Spinal cord (tissue), 10 donors: ENCODE data around the gene GPR42. TPM values are rescaled to one million over a fixed set of nuclear protein-coding genes. Genes with fewer than 3 reads are reported as not detected.

ENCODE experiments used
- DNase-seq, 6 donors: peaks; one replicate each; pipeline versions ENCODE4 v3.0.0 to v3.0.0-alpha.2; 2013 to 2015; ENCODE audit warnings: low spot score in 6 of 6, low read depth in 4 of 6
- H3K27ac ChIP-seq: one replicate; pipeline ENCODE4 v1.5.1; 2013; ENCODE audit warnings: low read depth, low read length, control low read depth
- H3K27me3 ChIP-seq: one replicate; pipeline ENCODE4 v1.6.1; 2013; ENCODE audit warnings: low read length; ENCODE audit not compliant: control insufficient read depth, insufficient read depth
- H3K36me3 ChIP-seq: one replicate; pipeline ENCODE4 v1.6.1; 2013; ENCODE audit warnings: low read length; ENCODE audit not compliant: control insufficient read depth, insufficient read depth
- H3K4me1 ChIP-seq: one replicate; pipeline ENCODE4 v1.6.1; 2013; ENCODE audit warnings: low read length; ENCODE audit not compliant: control insufficient read depth, insufficient read depth
- H3K4me3 ChIP-seq: one replicate; pipeline ENCODE4 v1.5.1; 2013; ENCODE audit warnings: low read depth, low read length, control low read depth
- H3K9me3 ChIP-seq: one replicate; pipeline ENCODE4 v1.6.1; 2013; ENCODE audit warnings: low read length; ENCODE audit not compliant: control insufficient read depth, insufficient read depth
- WGBS: methylation state at CpG from one replicate; pipeline ENCODE4 v1.1.5; 2013; ENCODE audit warnings: missing lambda C conversion rate; ENCODE audit not compliant: insufficient coverage; 5-methylcytosine and 5-hydroxymethylcytosine counted together
- long read RNA-seq, 4 donors: transcript quantifications; one replicate each; lab custom pipeline, GENCODE V29; 2026
- polyA plus RNA-seq, 2 donors: library from polyadenylated mRNA; unstranded; fragments of 120-200 nt; gene quantifications; one replicate each; pipeline ENCODE4 v1.2.1, GENCODE V29; 2013; ENCODE audit not compliant: insufficient read length in 2 of 2
- total RNA-seq, 2 donors: library from RNA; depleted of rRNA in 1 of 2; stranded (reverse); fragments of 120-200 nt in 1 of 2; fragments of >200 nt in 1 of 2; gene quantifications; one replicate each; pipeline versions ENCODE4 v1.2.3 to v1.2.4, GENCODE V29; 2013 to 2014
- donor health status: healthy.

GPR42 gene, protein sequence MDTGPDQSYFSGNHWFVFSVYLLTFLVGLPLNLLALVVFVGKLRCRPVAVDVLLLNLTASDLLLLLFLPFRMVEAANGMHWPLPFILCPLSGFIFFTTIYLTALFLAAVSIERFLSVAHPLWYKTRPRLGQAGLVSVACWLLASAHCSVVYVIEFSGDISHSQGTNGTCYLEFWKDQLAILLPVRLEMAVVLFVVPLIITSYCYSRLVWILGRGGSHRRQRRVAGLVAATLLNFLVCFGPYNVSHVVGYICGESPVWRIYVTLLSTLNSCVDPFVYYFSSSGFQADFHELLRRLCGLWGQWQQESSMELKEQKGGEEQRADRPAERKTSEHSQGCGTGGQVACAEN
- total RNA-seq (not detected), polyA plus RNA-seq (under 1 TPM in 1 of 2 donors, not detected in 1; 0.14 TPM)
- long read RNA-seq, donor 1: 0 reads
- long read RNA-seq, donor 2: 0 reads
- long read RNA-seq, donor 3: 0 reads
- long read RNA-seq, donor 4, partial matches to known transcripts: 0 of 1 reads
- long read RNA-seq, donor 4, other reads (novel, unspliced or antisense): 0 of 1 reads

DNA sequence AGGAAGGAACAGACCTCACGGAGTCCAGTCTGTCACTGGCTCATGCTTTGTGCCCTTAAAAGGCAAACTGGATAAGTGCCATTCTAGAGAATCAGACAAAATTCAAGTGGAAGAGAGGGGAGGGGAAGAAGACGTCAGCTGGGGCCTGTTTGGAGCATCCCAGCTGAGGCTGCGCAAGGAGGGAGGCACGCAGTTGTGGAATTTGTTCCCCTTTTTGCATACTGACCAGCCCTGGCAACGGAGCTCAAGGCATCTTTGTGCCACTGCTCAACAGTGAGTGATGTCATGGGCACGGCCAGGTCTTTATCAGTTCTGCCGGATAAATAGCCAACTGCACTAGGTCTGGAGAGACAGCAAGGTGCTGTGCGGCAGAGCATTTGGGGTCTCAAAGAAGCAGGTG is at the start of gene GPR42:
TSS of gene GPR42 (plus strand) at position 347 of the 400 bp plus-strand sequence. CDS start 292 bp downstream, outside the sequence.
- no peak within 1 kb of the TSS for H3K4me3 ChIP-seq
- H3K4me1 ChIP-seq: no peaks in the 10 kb centered on the region
- H3K36me3 ChIP-seq: no peaks in the 10 kb centered on the region
- no peaks in the 10 kb centered on the region for H3K27me3 ChIP-seq
- H3K9me3 ChIP-seq: peaks cover 7% of the 10 kb centered on the region
- H3K27ac ChIP-seq: no peak within 1 kb of the TSS
- 79% methylated on average over 2 of the region's 8 CpGs for WGBS
- no peak for DNase-seq

DNA sequence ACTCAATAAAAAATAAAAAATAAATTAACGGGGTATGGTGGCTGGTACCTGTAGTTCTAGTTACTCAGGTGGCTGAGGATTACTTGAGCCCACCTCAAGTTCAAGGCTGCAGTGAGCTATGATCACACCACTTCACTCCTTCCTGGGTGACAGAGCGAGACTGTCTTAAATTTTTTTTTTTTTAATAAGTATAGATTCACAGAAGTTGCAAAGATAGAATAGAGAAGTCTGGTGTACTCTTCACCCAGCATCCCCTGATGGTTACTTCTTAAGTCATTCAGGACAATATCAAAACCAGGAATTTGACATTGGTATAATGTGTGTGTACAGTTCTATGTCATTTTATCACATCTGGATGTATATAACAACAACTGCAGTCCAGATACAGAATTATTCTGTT is 49.6 kb upstream of the GPR42 start:
- no peak overlapping the region for H3K27ac ChIP-seq
- no CpG with 5 or more reads among the region's 2 CpGs for WGBS
- peaks cover 17% of the 10 kb centered on the region for H3K4me1 ChIP-seq
- H3K4me3 ChIP-seq: no peak overlapping the region
- no peaks in the 10 kb centered on the region for H3K36me3 ChIP-seq
- H3K27me3 ChIP-seq: no peaks in the 10 kb centered on the region
- DNase-seq: no peak
- H3K9me3 ChIP-seq: no peaks in the 10 kb centered on the region

DNA sequence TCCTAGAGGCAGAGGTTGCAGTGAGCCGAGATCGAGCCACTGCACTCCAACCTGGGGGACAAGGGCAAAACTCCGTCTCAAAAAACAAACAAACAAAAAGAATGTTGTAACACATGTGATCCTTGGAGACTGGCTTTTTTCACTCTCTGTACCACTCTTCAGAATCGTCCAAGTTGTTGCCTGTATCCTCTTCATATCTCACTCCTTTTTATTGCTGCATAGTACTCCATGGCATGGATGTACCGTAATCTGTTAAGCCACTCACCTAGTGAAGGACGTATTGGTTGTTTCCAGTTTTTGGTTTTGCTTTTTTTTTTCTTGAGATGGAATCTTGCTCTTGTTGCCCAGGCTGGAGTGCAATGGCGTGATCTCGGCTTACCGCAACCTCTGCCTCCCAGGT is 48.9 kb upstream of the GPR42 start:
- Histone ChIP-seq H3K27me3 (no peaks in the 10 kb centered on the region), H3K4me1 (peaks cover 17% of the 10 kb centered on the region), H3K4me3 (no peak overlapping the region), H3K36me3 (no peaks in the 10 kb centered on the region), H3K27ac (no peak overlapping the region), H3K9me3 (no peaks in the 10 kb centered on the region)
- no peak for DNase-seq
- 90% methylated on average over 3 of the region's 9 CpGs for WGBS

DNA sequence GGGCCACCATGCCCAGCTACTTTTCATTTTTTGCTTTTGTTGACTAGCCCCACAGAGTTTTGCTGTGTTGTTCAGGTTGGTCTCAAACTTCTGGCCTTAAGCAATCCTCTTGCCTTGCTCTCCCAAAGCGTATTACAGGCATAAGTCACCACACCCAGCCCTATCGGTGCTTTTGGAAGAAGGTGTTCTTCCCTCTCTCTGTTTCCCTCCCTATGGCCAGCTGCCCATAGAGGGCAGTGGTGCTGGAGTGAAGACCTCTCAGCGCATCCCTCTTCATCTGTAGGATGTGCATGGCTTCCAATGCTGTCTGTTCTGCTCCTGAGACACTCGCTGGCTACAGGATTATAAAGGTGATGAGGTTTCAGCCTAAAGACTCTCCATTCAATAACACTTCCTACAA is 43.2 kb upstream of the GPR42 start:
- Histone ChIP-seq H3K27ac (no peak overlapping the region), H3K9me3 (no peaks in the 10 kb centered on the region), H3K36me3 (no peaks in the 10 kb centered on the region), H3K27me3 (no peaks in the 10 kb centered on the region), H3K4me1 (no peaks in the 10 kb centered on the region), H3K4me3 (no peak overlapping the region)
- no CpG with 5 or more reads among the region's 4 CpGs for WGBS
- DNase-seq: no peak

DNA sequence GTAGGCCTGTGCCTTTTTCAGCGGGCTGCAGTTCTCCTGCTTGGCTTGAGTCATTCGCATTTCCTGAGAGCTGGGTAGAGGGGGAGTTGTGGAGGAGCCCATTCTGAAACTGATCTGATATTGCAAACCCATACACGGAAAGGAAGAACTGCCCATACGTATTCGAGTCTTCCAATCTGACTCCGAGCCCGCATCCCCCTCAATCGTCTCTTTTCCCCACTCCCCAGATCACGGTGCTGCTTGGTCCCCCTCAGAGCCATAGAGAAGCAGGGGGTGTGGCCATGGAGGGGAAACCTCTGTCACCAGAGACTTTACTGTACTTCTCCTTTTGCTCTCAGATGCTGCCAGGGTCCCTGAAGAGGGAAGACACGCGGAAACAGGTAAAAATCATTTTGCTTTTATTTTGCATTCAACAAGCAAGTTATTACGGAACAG is 42.0 kb upstream of the GPR42 start, which contains the start of gene CD22:
TSS of gene CD22 (plus strand) at position 337 of the 435 bp plus-strand sequence. CDS start 2,854 bp downstream, outside the sequence.
- Histone ChIP-seq H3K4me1 (no peaks in the 10 kb centered on the region), H3K27ac (no peak within 1 kb of the TSS), H3K4me3 (no peak within 1 kb of the TSS), H3K27me3 (no peaks in the 10 kb centered on the region), H3K9me3 (no peaks in the 10 kb centered on the region), H3K36me3 (no peaks in the 10 kb centered on the region)
- DNase-seq: no peak
- 93% methylated on average over 3 of the region's 12 CpGs for WGBS

DNA sequence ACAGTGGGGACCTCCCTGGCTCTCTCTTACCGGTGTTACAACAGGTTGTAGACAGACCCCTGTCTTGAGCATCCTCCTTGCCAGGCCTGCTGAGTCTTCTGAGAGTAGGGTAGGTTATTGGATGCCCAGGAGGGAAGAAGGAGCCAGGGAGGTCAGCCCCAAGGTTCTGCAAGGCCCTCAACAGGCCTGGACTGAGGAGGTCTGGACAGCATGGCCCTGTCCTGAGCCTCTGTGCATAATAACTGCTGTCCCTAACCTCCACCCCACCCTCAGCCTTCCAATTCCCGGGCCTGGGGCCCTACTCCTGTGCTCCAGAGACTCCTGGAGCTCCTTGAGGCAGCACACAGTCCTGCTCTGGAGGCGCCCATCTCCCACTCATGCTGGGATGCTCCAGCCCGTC is 41.5 kb upstream of the GPR42 start:
- Histone ChIP-seq H3K9me3 (no peaks in the 10 kb centered on the region), H3K4me1 (no peaks in the 10 kb centered on the region), H3K27me3 (no peaks in the 10 kb centered on the region), H3K4me3 (no peak overlapping the region), H3K36me3 (no peaks in the 10 kb centered on the region), H3K27ac (no peak overlapping the region)
- 82% methylated on average over 4 of the region's 4 CpGs for WGBS
- DNase-seq: no peak

DNA sequence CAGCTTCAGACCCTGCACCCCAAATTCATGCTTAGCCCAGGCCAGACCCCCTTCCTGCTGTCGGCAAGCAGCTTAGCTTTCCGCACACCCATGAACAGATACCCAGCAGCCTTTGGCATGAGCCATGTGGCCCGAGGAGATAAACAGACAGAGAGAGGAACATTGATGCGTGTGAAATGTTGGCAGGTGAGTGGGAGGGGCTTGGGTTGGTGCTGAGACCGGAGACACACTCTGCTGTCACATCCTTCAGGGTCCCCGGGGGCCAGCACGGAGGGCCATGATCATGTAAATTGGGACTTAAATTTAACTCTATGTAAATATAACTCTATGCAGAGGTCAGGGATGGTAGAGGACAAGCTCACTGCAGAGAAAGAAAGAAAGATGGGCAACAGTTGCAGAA is 40.4 kb upstream of the GPR42 start:
- DNase-seq: no peak
- H3K9me3 ChIP-seq: no peaks in the 10 kb centered on the region
- no peaks in the 10 kb centered on the region for H3K36me3 ChIP-seq
- H3K27me3 ChIP-seq: no peaks in the 10 kb centered on the region
- H3K27ac ChIP-seq: no peak overlapping the region
- 67% methylated on average over 4 of the region's 7 CpGs for WGBS
- H3K4me1 ChIP-seq: no peaks in the 10 kb centered on the region
- no peak overlapping the region for H3K4me3 ChIP-seq

DNA sequence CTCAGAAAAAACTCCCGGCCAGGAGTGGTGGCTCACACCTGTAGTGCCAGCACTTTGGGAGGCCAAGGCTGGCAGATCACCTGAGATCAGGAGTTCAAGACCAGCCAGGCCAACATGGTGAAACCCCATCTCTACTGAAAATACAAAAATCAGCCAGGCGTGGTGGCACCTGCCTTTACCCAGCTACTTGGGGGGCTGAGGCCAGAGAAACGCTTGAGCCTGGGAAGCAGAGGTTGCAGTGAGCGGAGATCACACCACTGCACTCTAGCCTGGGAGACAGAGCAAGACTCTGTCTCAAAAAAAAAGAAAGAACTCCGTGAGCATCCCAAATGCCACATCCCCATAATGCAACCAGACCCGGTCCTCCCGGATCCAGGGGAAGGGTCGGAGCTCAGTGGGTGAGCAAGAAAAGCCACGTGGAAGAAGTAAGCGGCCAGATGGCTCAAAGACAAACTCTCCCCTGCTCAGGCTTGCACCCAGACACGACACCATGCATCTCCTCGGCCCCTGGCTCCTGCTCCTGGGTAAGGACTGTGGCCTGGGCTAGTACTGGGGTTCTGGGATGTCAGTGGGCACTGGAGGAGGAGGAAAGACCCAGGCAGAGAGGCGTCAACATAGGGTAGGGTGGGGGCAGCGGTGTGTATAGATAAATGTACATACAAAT is 39.2 kb upstream of the GPR42 start:
- no peaks in the 10 kb centered on the region for H3K9me3 ChIP-seq
- no peak overlapping the region for H3K27ac ChIP-seq
- 77% methylated on average over 9 of the region's 14 CpGs for WGBS
- no peaks in the 10 kb centered on the region for H3K36me3 ChIP-seq
- no peak for DNase-seq
- no peaks in the 10 kb centered on the region for H3K27me3 ChIP-seq
- no peaks in the 10 kb centered on the region for H3K4me1 ChIP-seq
- H3K4me3 ChIP-seq: no peak overlapping the region

DNA sequence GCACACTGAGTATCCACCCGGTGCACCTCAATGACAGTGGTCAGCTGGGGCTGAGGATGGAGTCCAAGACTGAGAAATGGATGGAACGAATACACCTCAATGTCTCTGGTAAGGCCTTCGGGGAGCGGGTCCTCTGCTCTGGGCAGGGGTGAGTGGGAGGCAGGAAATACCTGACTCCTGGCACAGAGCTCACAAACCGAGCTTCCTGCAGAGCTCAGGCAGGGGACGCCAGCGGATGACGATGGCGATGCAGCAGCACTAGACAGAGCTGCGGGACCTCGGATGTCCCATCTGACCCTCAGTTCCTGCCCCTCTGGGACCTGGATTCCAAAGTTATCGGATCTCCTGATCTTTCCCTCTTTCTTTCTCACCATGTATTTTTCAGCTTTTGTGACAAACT is 38.1 kb upstream of the GPR42 start:
- H3K4me3 ChIP-seq: no peak overlapping the region
- H3K4me1 ChIP-seq: no peaks in the 10 kb centered on the region
- 93% methylated on average over 12 of the region's 12 CpGs for WGBS
- H3K27me3 ChIP-seq: no peaks in the 10 kb centered on the region
- no peak overlapping the region for H3K27ac ChIP-seq
- no peaks in the 10 kb centered on the region for H3K36me3 ChIP-seq
- no peaks in the 10 kb centered on the region for H3K9me3 ChIP-seq
- DNase-seq: no peak
